CD4-positive, alpha-beta T cell treated with Interleukin-21 for 1 hour (primary cell): Measurements from ENCODE around the gene LTC4S.
"Not testable (repeated sequence)": the region's sequence is repeated elsewhere in the genome, so short reads cannot be mapped to it uniquely, and the experiment has no call there.

Experiments
- DNase-seq: peaks from one replicate; pipeline ENCODE4 v3.0.0-alpha.2; 2020

Gene LTC4S, protein sequence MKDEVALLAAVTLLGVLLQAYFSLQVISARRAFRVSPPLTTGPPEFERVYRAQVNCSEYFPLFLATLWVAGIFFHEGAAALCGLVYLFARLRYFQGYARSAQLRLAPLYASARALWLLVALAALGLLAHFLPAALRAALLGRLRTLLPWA

DNA sequence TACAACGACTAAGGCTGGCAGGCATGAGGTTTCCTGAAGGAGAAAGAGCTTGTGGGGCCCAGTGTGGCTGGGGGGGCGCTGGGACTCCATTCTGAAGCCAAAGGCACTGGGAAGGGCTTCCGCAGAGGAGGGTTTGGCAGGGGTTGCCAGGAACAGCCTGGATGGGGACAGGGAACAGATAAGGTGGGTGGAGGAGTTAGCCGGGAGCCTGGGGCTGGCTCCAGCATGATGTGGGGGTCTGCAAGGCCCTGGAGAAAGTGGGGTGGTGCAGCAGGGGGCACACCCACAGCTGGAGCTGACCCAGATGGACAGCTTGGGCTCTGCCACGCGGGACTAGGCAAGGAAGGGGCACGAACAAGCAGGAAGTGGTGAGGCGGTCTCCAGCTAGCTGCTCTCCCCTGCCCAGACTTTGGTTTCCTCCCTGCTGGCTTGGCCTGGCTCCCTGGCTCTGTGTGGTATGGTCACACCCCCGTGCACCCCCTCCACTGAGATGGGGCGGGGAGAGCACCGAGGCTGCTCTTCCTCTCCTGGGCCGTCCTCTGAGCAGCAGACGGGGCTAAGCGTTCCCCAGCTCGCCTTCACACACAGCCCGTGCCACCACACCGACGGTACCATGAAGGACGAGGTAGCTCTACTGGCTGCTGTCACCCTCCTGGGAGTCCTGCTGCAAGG lies at the start of gene LTC4S:
TSS of gene LTC4S (plus strand) at position 519 of the 672 bp plus-strand sequence. CDS start at position 614, 95 bp downstream.
- peak; percentile 69 for DNase-seq

DNA sequence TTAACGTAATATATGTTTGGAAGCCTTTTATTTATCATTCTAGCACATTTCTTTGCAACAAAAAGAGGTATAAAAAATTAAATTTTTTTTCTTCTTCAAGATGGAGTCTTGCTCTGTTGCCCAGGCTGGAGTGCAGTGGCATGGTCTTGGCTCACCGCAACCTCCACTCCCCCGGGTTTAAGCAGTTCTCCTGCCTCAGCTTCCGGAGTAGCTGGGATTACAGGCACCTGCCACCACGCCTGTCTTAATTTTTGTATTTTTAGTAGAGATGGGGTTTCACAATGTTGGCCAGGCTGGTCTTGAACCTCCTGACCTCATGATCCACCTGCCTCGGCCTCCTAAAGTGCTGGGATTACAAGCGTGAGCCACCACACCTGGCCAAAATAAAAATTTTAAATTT lies 49.7 kb upstream of the LTC4S start:
- DNase-seq = not testable (repeated sequence)

DNA sequence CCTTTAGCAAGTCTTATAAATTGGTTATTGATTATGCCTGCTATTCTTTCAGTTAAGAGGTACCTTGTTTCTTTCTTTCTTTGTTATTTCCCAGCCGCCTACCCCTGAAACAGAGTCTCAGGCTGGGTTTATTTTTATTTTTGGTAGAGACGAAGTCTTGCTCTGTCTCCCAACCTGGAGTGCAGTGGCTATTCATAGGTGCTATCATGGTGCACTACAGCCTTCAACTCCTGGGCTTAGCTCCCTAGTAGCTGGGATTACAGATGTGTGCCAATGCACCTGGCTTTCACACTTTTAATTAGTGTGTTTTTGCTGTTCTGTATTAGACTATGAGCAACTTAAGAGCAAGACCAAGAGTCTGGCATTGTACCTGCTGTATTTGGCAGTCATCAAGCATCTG lies 46.9 kb upstream of the LTC4S start:
- DNase-seq = no peak

DNA sequence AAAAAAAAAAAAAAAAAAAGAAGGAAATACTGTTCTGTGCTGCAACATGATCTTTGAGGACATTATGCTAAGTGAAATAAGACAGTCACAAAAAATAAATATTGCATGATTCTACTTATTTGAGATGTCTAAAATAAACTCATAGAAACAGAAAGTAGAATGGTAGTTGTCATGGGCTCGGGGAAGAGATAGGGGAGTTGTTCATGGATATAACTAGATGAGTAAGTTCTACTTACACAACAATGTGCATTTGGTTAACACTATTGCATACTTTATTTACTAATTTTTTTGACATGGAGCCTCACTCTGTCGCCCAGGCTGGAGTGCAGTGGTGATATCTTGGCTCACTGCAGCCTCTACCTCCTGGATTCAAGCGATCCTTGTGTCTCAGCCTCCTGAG lies 46.0 kb upstream of the LTC4S start:
- DNase-seq = no peak

DNA sequence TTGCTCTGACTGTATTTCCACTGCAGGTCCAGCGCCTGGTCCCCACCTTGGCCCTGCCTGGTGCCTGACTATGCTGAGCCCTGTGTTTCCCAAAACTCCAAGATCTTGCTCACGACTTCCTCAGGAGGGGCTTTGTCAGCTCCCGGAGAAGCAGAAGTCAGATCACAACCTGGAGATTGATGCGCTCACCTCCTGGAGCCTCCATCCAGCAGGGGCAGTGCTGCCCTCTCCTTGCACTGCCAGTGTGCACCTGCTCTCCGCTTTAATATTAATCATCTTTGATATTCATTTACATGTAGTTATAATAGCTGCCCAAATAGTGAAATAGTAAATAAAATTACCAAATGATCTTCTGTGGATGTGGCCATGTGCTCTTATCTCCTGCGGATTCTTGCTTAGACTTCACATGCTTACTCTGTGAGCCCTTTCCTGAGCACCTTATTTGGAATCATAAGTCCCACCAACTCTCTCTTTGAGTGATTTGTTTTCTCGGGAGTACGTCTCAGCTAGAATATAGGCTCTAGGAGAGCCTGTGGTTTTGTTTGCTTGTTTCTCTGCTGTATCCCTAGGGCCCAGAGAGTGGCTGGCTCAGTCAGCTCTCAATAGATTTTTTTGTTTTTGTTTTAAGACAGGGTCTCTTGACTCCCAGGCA lies 43.8 kb upstream of the LTC4S start:
- DNase-seq = no peak

DNA sequence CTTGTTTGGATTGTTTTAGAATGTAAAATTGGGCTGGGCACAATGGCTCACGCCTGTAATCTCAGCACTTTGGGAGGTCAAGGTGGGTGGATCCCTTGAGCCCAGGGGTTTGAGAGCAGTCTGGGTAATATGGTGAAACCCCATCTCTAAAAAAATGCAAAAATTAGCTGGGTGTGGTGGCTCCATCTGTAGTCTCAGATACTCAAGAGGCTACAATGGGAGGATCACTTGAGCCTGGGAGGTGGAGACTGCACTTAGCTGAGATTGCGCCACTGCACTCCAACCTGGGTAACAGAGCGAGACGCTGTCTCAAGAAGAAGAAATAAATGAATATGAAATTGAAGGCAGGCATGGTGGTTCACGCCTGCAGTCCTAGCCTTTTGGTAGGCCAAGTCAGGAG lies 39.8 kb upstream of the LTC4S start:
- no peak for DNase-seq

DNA sequence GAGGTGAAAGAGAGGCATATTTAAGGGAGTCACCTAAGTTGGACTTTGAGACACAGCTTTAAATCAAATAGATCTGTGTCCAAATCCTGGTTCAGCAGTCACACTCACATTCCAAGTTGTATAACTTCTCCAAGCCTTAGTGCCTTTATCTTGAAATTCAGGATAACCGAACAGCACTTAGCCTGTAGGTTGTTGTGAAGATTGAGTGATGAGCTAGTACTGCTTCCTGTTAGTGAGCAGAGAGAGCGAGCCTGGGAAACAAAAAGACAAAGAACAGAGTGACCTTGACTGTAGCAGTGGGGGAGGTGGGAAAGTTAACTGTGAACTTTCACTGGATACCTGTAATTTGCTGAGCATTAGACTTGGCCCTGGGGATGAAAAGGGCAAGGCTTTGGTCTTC lies 38.8 kb upstream of the LTC4S start:
- no peak for DNase-seq

DNA sequence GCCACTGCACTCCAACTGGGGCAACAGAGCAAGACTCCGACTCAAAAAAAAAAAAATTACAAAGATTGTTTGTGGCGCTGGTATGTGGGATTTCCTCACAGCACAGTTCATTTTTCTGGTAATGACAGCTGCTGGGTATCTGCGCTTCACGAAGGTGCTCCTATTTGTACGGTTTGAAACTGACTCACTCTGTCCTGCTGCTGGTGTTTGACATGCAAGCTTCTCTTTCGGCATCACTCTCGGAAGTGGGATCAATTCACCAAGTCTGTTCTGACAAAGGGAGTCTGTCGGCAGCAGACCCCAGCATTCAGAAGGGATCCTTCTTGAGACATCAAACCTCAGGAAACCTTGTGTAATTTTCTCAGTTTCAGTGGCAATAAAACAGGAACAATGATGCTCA lies 34.8 kb upstream of the LTC4S start:
- no peak for DNase-seq

DNA sequence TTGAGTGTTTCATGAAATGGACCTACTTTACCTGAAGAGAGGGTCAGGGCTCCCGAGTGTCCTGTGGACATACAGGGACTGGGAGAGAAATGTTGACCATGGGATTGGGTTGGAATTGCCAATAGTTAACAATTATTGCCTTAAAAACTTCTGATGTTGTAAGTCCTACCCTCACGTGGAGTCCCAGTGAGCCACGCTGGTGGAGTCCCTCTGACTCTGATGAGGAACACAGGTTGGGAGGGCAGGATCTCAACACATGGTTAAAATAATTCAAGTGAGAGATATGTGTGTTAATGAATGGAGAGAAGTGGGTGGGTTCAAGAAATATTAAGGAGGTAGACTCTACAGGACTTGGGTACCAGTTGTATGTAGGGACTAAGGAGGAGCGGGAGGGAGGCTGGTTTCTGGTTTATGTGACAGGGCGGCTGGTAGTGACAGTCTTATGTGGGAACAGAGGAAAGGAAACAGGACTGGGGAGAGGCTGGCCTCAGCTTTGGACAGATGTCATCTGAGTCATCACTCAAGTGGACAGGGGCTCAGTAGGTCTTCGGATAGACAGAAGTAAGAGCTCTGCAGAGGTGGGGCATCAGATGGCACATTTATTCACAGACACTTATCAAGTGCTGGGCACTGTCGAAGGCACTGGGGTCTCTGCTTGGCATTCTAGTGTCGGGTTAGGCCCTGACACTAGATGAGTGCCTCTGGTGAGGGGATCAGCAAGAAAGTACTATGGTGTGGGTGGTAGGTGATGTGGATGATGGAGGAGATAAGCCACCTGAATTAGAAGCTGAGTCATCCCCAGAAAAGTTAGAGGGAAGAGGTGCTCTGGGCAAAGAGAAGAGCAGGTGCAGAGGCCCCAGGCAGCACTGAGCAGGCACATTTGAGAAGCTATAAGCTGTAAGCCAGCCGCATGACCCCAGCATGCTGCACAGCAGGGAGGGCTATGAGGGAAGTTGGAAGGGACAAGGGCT lies 33.9 kb upstream of the LTC4S start:
- DNase-seq = no peak

DNA sequence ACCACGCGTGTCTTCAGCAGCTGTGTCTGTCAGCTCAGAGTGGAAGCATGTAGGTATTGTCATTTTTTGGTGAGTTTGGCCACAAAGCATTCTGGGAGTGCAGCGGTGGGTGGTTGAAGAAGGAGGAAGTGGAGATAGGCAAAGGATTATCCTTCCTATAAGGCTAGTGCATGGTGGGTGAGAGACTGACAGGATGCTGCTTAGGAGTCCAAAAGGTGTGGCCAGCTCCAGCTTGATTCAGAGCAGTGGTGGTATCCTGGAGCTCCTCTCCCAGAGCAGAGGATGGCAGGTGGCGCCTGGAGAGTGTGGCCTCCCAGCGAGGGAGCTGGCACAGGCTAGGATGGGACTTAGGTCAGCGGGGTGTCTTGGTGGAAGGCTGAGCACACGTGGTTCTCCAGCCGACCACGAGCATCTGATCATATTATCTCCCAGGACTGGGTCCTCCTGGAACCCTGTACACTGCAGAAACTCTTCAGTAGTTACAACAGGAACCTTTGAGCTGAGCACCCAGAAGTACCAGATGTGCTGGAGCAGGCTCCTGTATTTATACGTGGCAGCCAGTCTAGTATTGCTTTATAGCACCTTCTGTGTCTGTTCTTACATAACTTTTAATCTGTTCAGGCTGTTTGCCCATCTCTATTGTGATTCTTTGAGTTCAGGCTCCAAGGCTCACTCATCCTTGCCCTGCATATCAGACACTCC lies 31.6 kb upstream of the LTC4S start:
- peak; percentile 35 for DNase-seq

DNA sequence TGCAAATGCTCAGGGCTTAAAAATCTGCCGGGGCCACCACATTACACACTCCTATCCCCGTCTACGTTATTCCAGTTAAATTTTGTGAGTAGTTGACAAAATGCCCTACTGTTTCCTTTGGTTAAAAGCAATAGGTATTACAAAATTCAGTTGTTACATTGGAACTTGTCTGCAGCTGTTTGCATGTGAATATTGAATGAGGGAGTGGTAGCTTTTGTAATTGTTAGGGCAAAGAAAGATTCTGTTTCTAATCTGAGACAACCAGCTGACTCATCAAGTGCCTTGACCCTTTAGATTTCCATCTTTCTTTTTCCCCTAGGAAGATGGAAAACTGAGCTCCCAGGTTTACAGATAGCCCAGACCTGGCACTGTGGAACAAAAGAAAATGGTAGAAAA lies 31.0 kb upstream of the LTC4S start:
- no peak for DNase-seq

DNA sequence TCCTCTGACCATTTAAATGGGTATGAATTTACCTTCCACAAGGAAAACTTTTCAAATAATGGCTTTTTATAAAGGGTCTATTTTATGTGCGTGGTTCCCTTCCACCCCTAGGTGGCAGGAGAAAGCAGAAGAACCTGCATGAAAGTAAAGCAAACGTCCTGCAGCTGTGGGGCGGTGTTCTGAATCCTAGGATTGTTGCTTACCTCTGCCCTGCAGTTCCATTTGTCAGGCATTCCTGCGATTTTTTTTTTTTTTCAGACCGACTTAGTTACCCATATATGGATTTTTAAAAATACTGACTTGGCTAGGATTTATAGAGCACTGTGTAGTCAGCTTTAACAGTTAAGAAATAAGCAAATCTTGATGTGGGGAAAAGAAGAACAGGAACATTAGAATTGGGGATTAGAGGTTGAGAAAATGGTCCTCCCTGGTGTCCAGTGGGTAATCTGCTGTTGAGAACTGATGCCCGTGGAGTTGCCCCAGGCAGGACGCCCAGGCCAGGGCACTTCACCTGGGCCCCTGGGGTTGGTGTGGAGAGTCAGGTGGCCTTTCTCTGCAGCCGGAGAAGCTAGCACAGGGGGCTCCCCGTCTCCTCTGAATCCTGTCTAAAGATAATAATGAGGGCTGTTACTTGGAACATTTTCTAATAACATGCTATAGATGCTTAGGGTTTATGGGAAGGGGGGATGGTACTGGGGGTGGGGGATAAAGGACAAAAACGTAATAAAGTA lies 30.4 kb upstream of the LTC4S start:
- peak; percentile 69 for DNase-seq

DNA sequence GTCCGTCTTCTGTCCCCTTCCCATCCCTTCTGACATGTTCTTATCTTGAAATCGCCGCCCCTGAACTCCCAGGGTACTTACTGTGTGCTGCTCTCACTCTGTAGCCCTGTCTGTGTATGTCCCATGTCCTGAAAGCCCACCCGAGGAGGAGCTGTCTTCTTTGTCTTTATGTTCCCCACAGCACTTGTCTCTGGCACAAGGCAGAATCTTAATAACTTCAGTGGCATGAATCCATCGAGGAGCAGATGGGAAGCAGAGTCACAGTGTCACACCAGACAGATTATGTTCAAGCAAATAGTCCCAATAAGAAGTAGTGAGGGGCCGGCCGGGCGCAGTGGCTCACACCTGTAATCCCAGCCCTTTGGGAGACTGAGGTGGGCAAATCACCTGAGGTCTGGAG lies 29.7 kb upstream of the LTC4S start:
- no peak for DNase-seq

DNA sequence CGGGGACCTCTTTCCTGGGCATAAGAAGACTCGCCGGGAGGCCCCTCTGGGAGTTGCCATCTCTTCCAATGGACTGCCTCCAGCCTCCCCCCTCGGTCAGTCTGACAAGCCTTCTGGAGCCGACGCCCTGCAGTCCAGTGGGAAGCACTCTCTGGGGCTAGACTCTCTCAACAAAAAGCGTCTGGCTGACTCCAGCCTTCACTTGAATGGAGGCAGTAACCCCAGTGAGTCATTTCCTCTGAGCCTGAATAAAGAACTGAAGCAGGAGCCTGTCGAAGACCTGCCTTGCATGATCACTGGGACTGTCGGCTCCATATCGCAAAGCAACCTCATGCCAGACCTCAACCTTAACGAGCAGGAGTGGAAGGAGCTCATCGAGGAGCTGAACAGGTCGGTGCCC lies 28.4 kb upstream of the LTC4S start:
- DNase-seq = no peak

DNA sequence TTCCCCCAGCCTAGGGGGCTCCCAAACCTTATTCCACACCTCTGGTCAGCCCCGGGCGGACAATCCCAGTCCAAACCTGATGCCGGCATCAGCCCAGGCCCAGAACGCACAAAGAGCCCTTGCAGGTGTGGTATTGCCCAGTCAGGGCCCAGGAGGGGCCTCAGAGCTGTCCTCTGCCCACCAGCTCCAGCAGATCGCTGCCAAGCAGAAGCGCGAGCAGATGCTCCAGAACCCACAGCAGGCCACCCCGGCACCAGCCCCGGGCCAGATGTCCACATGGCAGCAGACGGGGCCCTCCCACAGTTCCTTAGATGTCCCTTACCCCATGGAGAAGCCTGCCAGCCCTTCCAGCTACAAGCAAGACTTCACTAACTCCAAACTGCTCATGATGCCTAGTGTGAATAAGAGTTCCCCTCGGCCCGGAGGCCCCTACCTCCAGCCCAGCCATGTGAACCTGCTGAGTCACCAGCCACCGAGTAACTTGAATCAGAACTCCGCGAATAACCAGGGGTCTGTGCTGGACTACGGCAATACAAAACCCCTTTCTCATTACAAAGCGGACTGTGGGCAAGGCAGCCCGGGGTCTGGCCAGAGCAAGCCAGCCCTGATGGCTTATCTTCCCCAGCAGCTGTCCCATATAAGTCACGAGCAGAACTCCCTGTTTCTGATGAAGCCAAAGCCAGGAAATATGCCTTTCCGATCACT lies 27.6 kb upstream of the LTC4S start:
- DNase-seq = no peak

DNA sequence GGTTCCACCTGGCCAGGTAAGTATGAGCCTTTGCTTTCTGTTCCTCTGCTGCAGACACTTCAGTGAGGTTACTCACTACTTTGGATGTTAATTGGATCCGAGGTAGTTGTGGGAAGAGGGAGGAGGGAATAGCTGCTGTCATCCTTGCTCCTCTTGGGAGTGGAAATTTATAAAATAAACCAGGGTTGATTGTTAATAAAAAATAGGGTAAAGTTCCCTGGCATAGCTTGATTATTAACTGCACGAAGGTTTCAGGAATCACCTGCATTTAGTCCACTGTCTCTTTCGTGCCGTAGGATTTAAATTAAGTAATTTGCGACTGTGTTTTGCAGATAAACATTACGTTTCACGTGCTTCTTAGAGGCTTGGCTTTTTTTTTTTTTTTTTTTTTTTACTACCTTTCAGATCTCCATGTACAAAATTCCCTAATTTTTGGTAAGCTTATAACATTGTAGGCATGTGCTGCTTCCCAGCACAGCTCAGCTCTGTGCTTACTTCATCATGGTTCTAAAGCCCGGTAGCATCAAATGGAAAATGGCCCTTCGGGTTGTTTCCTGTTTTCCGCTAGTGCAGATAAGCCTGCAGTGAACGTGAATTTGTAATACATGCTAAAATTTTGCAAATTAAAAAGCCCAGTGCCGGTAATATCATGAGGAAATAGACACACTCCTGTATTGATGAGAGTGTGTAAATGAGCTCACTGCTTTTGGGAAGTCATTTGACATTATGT lies 26.9 kb upstream of the LTC4S start:
- no peak for DNase-seq

DNA sequence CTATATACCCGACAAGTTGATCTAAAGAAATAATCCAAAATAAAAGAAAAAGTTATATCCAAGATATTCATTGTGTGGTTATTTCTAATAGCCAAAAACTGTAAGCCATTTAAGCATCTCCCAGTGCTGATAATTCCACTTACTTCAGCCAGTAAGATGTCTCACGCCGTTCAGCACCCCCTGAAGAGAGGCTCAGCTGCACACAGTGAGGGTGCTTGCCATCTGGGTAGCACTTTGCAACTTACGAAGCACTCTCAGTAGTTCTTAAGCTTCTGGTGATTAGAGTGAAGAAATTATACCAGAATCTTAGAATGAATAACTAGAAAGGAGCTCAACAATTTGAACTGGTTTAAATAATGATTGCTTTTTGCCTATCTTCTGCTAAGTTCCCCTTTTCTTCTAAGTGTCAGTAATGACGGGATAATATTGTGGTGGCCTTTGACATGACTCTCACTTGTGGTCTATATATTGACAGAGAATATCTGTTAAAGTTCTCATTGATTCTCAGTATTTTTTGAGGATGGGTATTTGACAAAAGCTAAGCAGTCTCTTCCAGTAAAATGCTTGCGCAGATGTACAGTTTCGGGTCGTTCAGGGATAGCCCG lies 26.2 kb upstream of the LTC4S start:
- no peak for DNase-seq

DNA sequence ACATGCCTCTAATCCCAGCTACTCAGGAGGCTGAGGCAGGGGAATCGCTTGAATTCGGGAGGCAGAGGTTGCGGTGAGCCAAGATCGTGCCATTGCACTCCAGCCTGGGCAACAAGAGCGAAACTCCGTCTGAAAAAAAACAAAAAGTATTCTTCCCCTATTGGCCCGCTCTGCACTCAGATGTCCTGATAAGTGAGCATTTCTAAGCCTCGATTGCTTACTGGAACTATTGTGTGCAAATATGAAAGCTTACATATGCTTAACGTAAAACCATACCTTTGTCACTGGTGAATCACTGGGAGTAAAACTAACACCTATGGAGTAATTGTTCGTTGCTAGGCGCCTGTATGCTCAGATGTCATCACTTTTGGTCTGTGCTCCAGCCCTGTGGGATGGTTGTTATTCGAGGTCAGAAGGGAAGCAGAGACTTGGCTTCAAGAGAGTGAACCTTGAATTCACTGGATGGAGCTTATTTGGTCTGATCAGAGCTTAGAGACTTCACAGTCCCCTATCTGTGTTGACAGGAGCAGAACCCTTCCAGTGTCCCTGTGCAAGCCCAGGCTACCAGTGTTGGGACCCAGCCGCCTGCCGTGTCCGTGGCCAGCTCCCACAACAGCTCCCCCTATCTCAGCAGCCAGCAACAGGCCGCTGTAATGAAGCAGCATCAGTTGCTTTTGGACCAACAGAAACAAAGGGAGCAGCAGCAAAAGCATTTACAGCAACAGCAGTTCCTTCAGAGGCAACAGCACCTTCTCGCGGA lies 25.3 kb upstream of the LTC4S start:
- DNase-seq = no peak

DNA sequence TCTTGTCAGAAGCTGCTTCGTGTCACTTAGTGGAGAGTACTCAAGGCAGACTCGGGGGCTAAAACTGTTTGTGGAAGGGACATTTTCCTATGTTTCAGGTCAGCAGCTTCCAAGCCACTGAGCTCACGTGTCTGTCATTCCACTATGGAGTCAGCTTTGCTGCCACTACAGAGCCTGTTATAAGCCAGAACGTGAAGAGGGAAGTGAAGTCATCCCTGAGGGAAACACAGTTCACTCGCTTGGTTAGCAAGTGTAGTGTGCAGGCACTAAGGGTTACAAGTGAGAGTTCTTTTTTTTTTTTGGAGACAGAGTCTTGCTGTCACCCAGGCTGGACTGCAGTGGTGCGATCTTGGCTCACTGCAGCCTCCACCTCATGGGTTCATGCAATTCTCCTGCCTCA lies 24.5 kb upstream of the LTC4S start:
- no peak for DNase-seq
